Smooth muscle cell (in vitro differentiated cells): ENCODE data around the gene SIRT7. TPM values are rescaled to one million over a fixed set of nuclear protein-coding genes. Genes with fewer than 3 reads are reported as not detected.

Experiments
- DNase-seq: peaks from one replicate; lab custom pipeline; 2025; ENCODE audit not compliant: unreplicated experiment; lab: John Stamatoyannopoulos, UW
- H2AFZ ChIP-seq: fragments of 200-600 bp; sonication (generic); 2 replicates; pipeline ENCODE4 v1.6.0; 2016; ENCODE audit warnings: antibody characterized with exemption, low read depth, mild to moderate bottlenecking
- H3F3A ChIP-seq: fragments of 200-600 bp; sonication (generic); 2 replicates; pipeline ENCODE4 v1.6.0; 2017; ENCODE audit warnings: antibody characterized with exemption, low read depth
- H3K27ac ChIP-seq: fragments of 200-600 bp; sonication (generic); 2 replicates; pipeline ENCODE4 v1.5.1; 2016; ENCODE audit warnings: low read depth, mild to moderate bottlenecking
- H3K27me3 ChIP-seq: fragments of 200-600 bp; sonication (generic); 2 replicates; pipeline ENCODE4 v1.6.1; 2016; ENCODE audit warnings: low read depth, mild to moderate bottlenecking
- H3K36me3 ChIP-seq: fragments of 200-600 bp; sonication (generic); 2 replicates; pipeline ENCODE4 v1.5.1; 2016; ENCODE audit warnings: low read depth
- H3K4me1 ChIP-seq: fragments of 200-600 bp; sonication (generic); 2 replicates; pipeline ENCODE4 v1.5.1; 2016; ENCODE audit warnings: low read depth
- H3K4me2 ChIP-seq: fragments of 200-600 bp; sonication (generic); 2 replicates; pipeline ENCODE4 v1.6.0; 2016; ENCODE audit warnings: mild to moderate bottlenecking
- H3K4me3 ChIP-seq: fragments of 200-600 bp; sonication (generic); 2 replicates; pipeline ENCODE4 v1.5.1; 2016; ENCODE audit warnings: mild to moderate bottlenecking
- H3K79me2 ChIP-seq: fragments of 200-600 bp; sonication (generic); 2 replicates; pipeline ENCODE4 v1.6.0; 2016; ENCODE audit warnings: low read depth, mild to moderate bottlenecking
- H3K9ac ChIP-seq: fragments of 200-600 bp; sonication (generic); 2 replicates; pipeline ENCODE4 v1.6.0; 2016; ENCODE audit warnings: low read depth
- H3K9me3 ChIP-seq: fragments of 200-600 bp; sonication (generic); replicated peaks from 2 replicates; pipeline ENCODE4 v1.5.1; 2016; ENCODE audit warnings: low read depth
- H4K20me1 ChIP-seq: fragments of 200-600 bp; sonication (generic); 2 replicates; pipeline ENCODE4 v1.6.0; 2016; ENCODE audit warnings: low read depth
- WGBS: methylation state at CpG from one replicate; pipeline ENCODE4 v1.1.7; 2016; ENCODE audit warnings: low lambda C conversion rate; 5-methylcytosine and 5-hydroxymethylcytosine counted together
- polyA plus RNA-seq: library from polyadenylated mRNA; unstranded; fragments of >200 nt; fragmentation: Nextera tagmentation; extraction: Ambion mirVana; gene quantifications from 2 replicates; pipeline ENCODE4 v1.2.1, GENCODE V29; 2016
- total RNA-seq: library from RNA; depleted of rRNA; stranded (reverse); fragments of >200 nt; gene quantifications from 2 replicates; pipeline ENCODE4 v1.2.3, GENCODE V29; 2014
- TF ChIP-seq, protein P1 (sequence below): fragments of 200-600 bp; sonication (generic); IDR thresholded peaks from 2 replicates; pipeline ENCODE4 v1.5.1; 2017; ENCODE audit warnings: borderline replicate concordance, mild to moderate bottlenecking, antibody characterized with exemption; ENCODE audit not compliant: insufficient read depth, poor library complexity, severe bottlenecking

SIRT7 gene
- total and polyA plus RNA-seq, 2 experiments from 2014 or later = 10.1 to 19.9 TPM

DNA sequence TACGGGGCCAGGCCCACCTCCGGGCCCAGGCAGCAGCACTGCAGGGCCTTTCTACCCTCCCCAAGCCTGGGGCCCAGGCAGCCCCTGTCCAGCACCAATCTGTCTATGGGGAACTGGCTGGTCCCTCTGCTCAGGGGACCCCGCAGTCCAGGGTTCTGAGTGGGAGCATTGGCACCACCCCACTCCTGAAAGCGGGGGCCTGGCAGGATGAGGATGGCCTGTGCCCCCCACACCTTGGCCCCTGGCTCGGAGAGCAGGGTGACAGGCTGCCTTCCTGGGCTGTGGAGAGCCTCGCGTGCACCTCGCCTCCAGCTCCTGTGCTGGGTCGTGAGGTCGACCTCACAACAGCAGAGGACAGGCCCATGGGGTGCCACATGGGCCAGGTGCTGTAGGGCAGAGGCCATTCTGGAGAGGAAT lies 14.6 kb downstream of the SIRT7 start:
- WGBS = 95% methylated on average over 10 of the region's 10 CpGs
- Histone ChIP-seq H3K9ac (no peak overlapping the region), H3K79me2 (no peaks in the 10 kb centered on the region)

DNA sequence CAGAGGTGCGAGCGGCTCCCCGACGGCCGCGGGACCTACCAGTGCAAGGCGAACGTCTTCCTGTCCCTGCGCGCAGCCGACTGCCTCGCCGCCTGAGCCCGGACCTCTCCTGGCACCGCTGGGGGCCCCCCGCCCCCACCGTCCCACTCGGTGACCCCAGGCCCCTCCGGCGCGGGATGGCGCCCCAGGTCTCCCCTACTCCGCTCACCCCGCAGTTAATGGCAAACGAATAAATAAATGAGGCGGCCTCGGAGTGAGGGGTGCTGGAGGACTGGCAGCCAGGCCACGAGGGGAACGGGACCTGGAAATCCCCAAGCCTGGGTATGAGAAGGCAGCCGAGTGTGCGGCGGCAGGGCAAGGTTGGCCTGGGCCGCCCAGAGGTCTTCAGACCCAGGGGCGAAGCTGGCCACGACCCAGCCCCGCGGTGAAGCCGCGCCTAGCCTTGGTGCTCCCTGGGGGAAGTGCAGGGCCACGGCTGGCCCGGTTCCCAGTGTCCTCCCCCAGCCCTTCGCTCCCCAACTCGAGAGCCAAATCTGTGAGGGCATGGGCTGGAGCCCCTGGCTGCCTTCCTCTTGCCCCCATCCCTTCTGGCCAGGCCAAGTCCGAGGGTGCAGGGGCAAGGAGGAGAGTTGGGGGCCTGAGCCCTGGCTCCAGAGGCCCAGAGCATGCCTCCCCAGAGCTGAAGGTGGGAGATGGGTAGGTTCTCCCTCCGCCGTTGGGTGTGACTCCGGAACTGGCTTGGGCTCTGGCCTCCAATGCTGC lies 15.1 kb downstream of the SIRT7 start:
- H3K9ac ChIP-seq = no peak overlapping the region
- no peaks in the 10 kb centered on the region for H3K27me3 ChIP-seq
- H3K4me1 ChIP-seq = peaks cover 3% of the 10 kb centered on the region
- H3K36me3 ChIP-seq = no peaks in the 10 kb centered on the region
- H4K20me1 ChIP-seq = peaks cover 28% of the 10 kb centered on the region
- peak overlapping the region; percentile 95 for H3K4me2 ChIP-seq
- H3K27ac ChIP-seq = no peak overlapping the region
- H3F3A ChIP-seq = peaks cover 16% of the 10 kb centered on the region
- 61% methylated on average over 33 of the region's 47 CpGs for WGBS
- H3K79me2 ChIP-seq = no peaks in the 10 kb centered on the region
- DNase-seq = no peak
- H2AFZ ChIP-seq = no peak overlapping the region
- peak overlapping the region; percentile 48 for H3K4me3 ChIP-seq
- no peaks in the 10 kb centered on the region for H3K9me3 ChIP-seq
- TF ChIP-seq, protein P1, sequence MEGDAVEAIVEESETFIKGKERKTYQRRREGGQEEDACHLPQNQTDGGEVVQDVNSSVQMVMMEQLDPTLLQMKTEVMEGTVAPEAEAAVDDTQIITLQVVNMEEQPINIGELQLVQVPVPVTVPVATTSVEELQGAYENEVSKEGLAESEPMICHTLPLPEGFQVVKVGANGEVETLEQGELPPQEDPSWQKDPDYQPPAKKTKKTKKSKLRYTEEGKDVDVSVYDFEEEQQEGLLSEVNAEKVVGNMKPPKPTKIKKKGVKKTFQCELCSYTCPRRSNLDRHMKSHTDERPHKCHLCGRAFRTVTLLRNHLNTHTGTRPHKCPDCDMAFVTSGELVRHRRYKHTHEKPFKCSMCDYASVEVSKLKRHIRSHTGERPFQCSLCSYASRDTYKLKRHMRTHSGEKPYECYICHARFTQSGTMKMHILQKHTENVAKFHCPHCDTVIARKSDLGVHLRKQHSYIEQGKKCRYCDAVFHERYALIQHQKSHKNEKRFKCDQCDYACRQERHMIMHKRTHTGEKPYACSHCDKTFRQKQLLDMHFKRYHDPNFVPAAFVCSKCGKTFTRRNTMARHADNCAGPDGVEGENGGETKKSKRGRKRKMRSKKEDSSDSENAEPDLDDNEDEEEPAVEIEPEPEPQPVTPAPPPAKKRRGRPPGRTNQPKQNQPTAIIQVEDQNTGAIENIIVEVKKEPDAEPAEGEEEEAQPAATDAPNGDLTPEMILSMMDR = no peak

More for the DNA sequence above, 14.6 kb downstream of the SIRT7 start:
- Histone ChIP-seq H4K20me1 (peaks cover 22% of the 10 kb centered on the region), H3K4me1 (peaks cover 3% of the 10 kb centered on the region), H3K9me3 (no peaks in the 10 kb centered on the region), H3K4me3 (no peak overlapping the region), H3F3A (peaks cover 10% of the 10 kb centered on the region), H3K36me3 (no peaks in the 10 kb centered on the region), H2AFZ (no peak overlapping the region), H3K27me3 (no peaks in the 10 kb centered on the region), H3K4me2 (no peak overlapping the region), H3K27ac (no peak overlapping the region)
- TF ChIP-seq, protein P1 = no peak
- no peak for DNase-seq

DNA sequence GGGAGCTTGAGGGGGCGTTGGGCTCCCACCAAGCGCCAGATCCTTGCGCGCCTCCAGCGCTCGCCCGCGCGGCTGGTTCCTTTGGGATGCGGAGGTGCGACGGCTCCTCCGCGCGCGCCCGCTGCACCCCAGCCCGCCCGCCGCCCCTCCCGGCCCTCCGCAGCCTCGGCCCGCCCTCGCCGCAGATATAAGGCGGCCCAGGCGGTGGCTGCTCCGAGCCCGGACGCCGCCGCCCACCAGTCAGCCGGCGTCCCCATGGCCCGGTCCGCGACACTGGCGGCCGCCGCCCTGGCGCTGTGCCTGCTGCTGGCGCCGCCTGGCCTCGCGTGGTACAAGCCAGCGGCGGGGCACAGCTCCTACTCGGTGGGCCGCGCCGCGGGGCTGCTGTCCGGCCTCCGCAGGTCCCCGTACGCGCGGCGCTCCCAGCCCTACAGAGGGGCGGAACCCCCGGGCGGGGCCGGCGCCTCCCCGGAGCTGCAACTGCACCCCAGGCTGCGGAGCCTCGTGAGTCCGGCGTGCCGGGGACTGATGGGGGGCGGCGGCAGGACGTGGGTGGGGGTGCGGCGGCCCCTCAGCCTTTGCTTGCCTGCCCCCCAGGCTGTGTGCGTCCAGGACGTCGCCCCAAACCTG lies 15.8 kb downstream of the SIRT7 start, which contains the start of gene NPB:
Gene NPB (plus strand): TSS at position 216 of the 630 bp plus-strand sequence. CDS start 40 bp downstream, at position 256.
- Histone ChIP-seq H3K9me3 (no peaks in the 10 kb centered on the region), H3K9ac (no peak within 1 kb of the TSS), H3K36me3 (no peaks in the 10 kb centered on the region), H3K4me2 (peak within 1 kb of the TSS; percentile 95), H3K79me2 (no peaks in the 10 kb centered on the region), H3K4me1 (peaks cover 3% of the 10 kb centered on the region), H2AFZ (no peak within 1 kb of the TSS), H3K27ac (no peak within 1 kb of the TSS), H4K20me1 (peaks cover 28% of the 10 kb centered on the region), H3K27me3 (no peaks in the 10 kb centered on the region), H3F3A (peaks cover 23% of the 10 kb centered on the region), H3K4me3 (peak within 1 kb of the TSS; percentile 48)
- no peak for DNase-seq
- TF ChIP-seq, protein P1 = no peak
- WGBS = 4% methylated on average over 38 of the region's 79 CpGs
